Measurements from ENCODE around the gene DNAJC10. TPM values are rescaled to one million over a fixed set of nuclear protein-coding genes. Genes with fewer than 3 reads are reported as not detected.
"Not testable (repeated sequence)": the region's sequence is repeated elsewhere in the genome, so short reads cannot be mapped to it uniquely, and the experiment has no call there.

DNAJC10 gene
- total RNA-seq, 1 experiment from 2014 or later, result 160 TPM

GRCh38 chr2:182680837-182681236 is 35.2 kb upstream of the DNAJC10 start:
- POLR2A ChIA-PET (ENCODE audit: unreplicated experiment), result no interaction called here
- no peaks in the 10 kb centered on the region for H4K20me1 ChIP-seq (ENCODE audit: insufficient read depth)
- CTCF ChIA-PET, result no interaction called here
- no peaks in the 10 kb centered on the region for H3K9me2 ChIP-seq (ENCODE audit: insufficient read depth)
- no peaks in the 10 kb centered on the region for H3K36me3 ChIP-seq (ENCODE audit: low read depth)
- no peak overlapping the region for H3K4me2 ChIP-seq
- no peak overlapping the region for H2AFZ ChIP-seq
- intact Hi-C loops (cut with micrococcal nuclease; ENCODE audit: unreplicated experiment), result no loop called here
- H3K79me2 ChIP-seq (ENCODE audit: low read depth), result no peaks in the 10 kb centered on the region
- no peaks in the 10 kb centered on the region for H3K27me3 ChIP-seq (ENCODE audit: insufficient read depth, low read depth)
- BruUV-seq (replicated peaks), result no TSS peak
- no peak overlapping the region for H3K4me3 ChIP-seq
- no peaks in the 10 kb centered on the region for H3F3A ChIP-seq (ENCODE audit: insufficient read depth, low read depth)
- H3K9me3 ChIP-seq (ENCODE audit: insufficient read depth, low read depth), result no peaks in the 10 kb centered on the region
- peaks cover 7% of the 10 kb centered on the region; the same call in 1 of the 2 replicates for H3K4me1 ChIP-seq (replicated peaks; ENCODE audit: insufficient read depth)
- no peak for DNase-seq
- TF ChIP-seq EZH2 (IDR thresholded peaks at IDR 0.05; ENCODE audit: low read depth) (no peak), CTCF (conservative IDR thresholded peaks at IDR 0.05) (no peak)
- H3K27ac ChIP-seq, result no peak overlapping the region

GRCh38 chr2:182682210-182682609 is 33.8 kb upstream of the DNAJC10 start:
- ChIA-PET CTCF (no interaction called here), POLR2A (ENCODE audit: unreplicated experiment) (interaction anchor here (0.6 kb wide), 1 partner anchor 1012 kb away, joined by 7 read pairs; no protein-coding TSS in a partner anchor)
- Histone ChIP-seq H3K79me2 (ENCODE audit: low read depth) (no peaks in the 10 kb centered on the region), H3K4me1 (replicated peaks; ENCODE audit: insufficient read depth) (peaks cover 7% of the 10 kb centered on the region; the same call in 1 of the 2 replicates), H3K4me2 (no peak overlapping the region), H3K36me3 (ENCODE audit: low read depth) (no peaks in the 10 kb centered on the region), H3K27ac (no peak overlapping the region), H3K9me3 (ENCODE audit: insufficient read depth, low read depth) (no peaks in the 10 kb centered on the region), H2AFZ (no peak overlapping the region), H4K20me1 (ENCODE audit: insufficient read depth) (no peaks in the 10 kb centered on the region), H3K9me2 (ENCODE audit: insufficient read depth) (no peaks in the 10 kb centered on the region), H3K4me3 (no peak overlapping the region), H3F3A (ENCODE audit: insufficient read depth, low read depth) (no peaks in the 10 kb centered on the region), H3K27me3 (ENCODE audit: insufficient read depth, low read depth) (no peaks in the 10 kb centered on the region)
- TF ChIP-seq CTCF (conservative IDR thresholded peaks at IDR 0.05), result no peak
- TF ChIP-seq EZH2 (IDR thresholded peaks at IDR 0.05; ENCODE audit: low read depth), result no peak
- no TSS peak for BruUV-seq (replicated peaks)
- DNase-seq, result no peak
- intact Hi-C loops (cut with micrococcal nuclease; ENCODE audit: unreplicated experiment), result no loop called here

- no peak for TF ChIP-seq EZH2 (IDR thresholded peaks at IDR 0.05; ENCODE audit: low read depth)
- TF ChIP-seq CTCF (conservative IDR thresholded peaks at IDR 0.05), result no peak
- intact Hi-C loops (cut with micrococcal nuclease; ENCODE audit: unreplicated experiment), result no loop called here
- no peaks in the 10 kb centered on the region for H3F3A ChIP-seq (ENCODE audit: insufficient read depth, low read depth)
- no peak overlapping the region for H3K27ac ChIP-seq
- H3K27me3 ChIP-seq (ENCODE audit: insufficient read depth, low read depth), result no peaks in the 10 kb centered on the region
- no peaks in the 10 kb centered on the region for H3K9me2 ChIP-seq (ENCODE audit: insufficient read depth)
- peaks cover 7% of the 10 kb centered on the region; the same call in 1 of the 2 replicates for H3K4me1 ChIP-seq (replicated peaks; ENCODE audit: insufficient read depth)
- H3K9me3 ChIP-seq (ENCODE audit: insufficient read depth, low read depth), result no peaks in the 10 kb centered on the region
- H4K20me1 ChIP-seq (ENCODE audit: insufficient read depth), result no peaks in the 10 kb centered on the region
- H2AFZ ChIP-seq, result no peak overlapping the region
- POLR2A ChIA-PET (ENCODE audit: unreplicated experiment), result no interaction called here
- no peak overlapping the region for H3K4me3 ChIP-seq
- no peak overlapping the region for H3K4me2 ChIP-seq
- CTCF ChIA-PET, result no interaction called here
- BruUV-seq (replicated peaks), result no TSS peak
- DNase-seq, result no peak
- H3K79me2 ChIP-seq (ENCODE audit: low read depth), result no peaks in the 10 kb centered on the region
- no peaks in the 10 kb centered on the region for H3K36me3 ChIP-seq (ENCODE audit: low read depth)
Measured at GRCh38 chr2:182685559-182685958, 30.5 kb upstream of the DNAJC10 start.

GRCh38 chr2:182686763-182687162 is 29.3 kb upstream of the DNAJC10 start:
- H3K36me3 ChIP-seq (ENCODE audit: low read depth); H3K4me1 ChIP-seq (replicated peaks; ENCODE audit: insufficient read depth); intact Hi-C loops (cut with micrococcal nuclease; ENCODE audit: unreplicated experiment); H3K27me3 ChIP-seq (ENCODE audit: insufficient read depth, low read depth); DNase-seq; H3K9me3 ChIP-seq (ENCODE audit: insufficient read depth, low read depth); H2AFZ ChIP-seq; CTCF ChIA-PET; H3K27ac ChIP-seq; H3K79me2 ChIP-seq (ENCODE audit: low read depth); H3F3A ChIP-seq (ENCODE audit: insufficient read depth, low read depth); H3K4me2 ChIP-seq; H3K4me3 ChIP-seq; BruUV-seq (replicated peaks); H3K9me2 ChIP-seq (ENCODE audit: insufficient read depth); H4K20me1 ChIP-seq (ENCODE audit: insufficient read depth): not testable (repeated sequence)
- POLR2A ChIA-PET (ENCODE audit: unreplicated experiment), result interaction anchor here (0.6 kb wide), 1 partner anchor 393 kb away, joined by 3 read pairs; no protein-coding TSS in a partner anchor
